Mucosa of descending colon (tissue), 3 donors: ENCODE results near the gene PRRT1B. TPM values are rescaled to one million over a fixed set of nuclear protein-coding genes. Genes with fewer than 3 reads are reported as not detected.

Experiments
- ATAC-seq: fragments of 200-7000 bp; cut with Tn5 transposase; one replicate; pipeline ENCODE4 v1.9.1; 2020; ENCODE audit warnings: mild to moderate bottlenecking, moderate library complexity
- DNase-seq, 3 donors: peaks; one replicate each; pipeline ENCODE4 v3.0.0-alpha.2; 2020
- H3K36me3 ChIP-seq: fragments of 200-600 bp; one replicate; pipeline ENCODE4 v1.8.0; 2021; ENCODE audit warnings: low read depth, mild to moderate bottlenecking
- H3K4me1 ChIP-seq: fragments of 200-600 bp; one replicate; pipeline ENCODE4 v1.8.0; 2021; ENCODE audit warnings: low read depth, mild to moderate bottlenecking
- H3K4me3 ChIP-seq: fragments of 200-600 bp; one replicate; pipeline ENCODE4 v1.8.0; 2021; ENCODE audit warnings: mild to moderate bottlenecking
- H3K9me3 ChIP-seq: fragments of 200-600 bp; one replicate; pipeline ENCODE4 v1.8.0; 2021; ENCODE audit warnings: mild to moderate bottlenecking
- CTCF ChIP-seq: fragments of 200-600 bp; IDR thresholded peaks from one replicate; pipeline ENCODE4 v1.8.0; 2022; ENCODE audit warnings: antibody characterized with exemption, mild to moderate bottlenecking
- intact Hi-C, 2 donors: fragments of 100-400 bp; cut with DNase I in 1 of 2; cut with micrococcal nuclease in 1 of 2; formaldehyde crosslinking; loops; one replicate each; pipeline versions ENCODE4 v1.11.0 to v1.11.1; 2022; cut with DNase I, micrococcal nuclease
- total RNA-seq, 3 donors: library from RNA; stranded (reverse); fragmentation: NEBNext Ultra II Directional in 2 of 3; extraction: Animal tissue kit (Norgen Biotek cat#: 25700) in 2 of 3; gene quantifications; one replicate each; pipeline versions ENCODE4 v1.2.1 to v1.2.4, GENCODE V29; 2021 to 2023
- donor health status: DM: no; HTN: no; CAD: no; lungs with moderate emphysema.
- donor health status: DM: no; HTN: no; CAD: no.
- donor health status: DM: no; HTN: yes; CAD: no.

Gene PRRT1B
- total RNA-seq, 3 donors from 2014 or later = 1.9 to 9.4 (median 2.9) TPM

- no peaks in the 10 kb centered on the region for H3K9me3 ChIP-seq
- H3K4me1 ChIP-seq = peaks cover 14% of the 10 kb centered on the region
- no peaks in the 10 kb centered on the region for H3K36me3 ChIP-seq
- intact Hi-C loops = no loop called here
- no peak for ATAC-seq
- TF ChIP-seq CTCF = no peak
- no peak for DNase-seq
- H3K4me3 ChIP-seq = no peak overlapping the region
Measured at GRCh38 chr9:131528886-131529505, 16.3 kb upstream of the PRRT1B start.

DNA sequence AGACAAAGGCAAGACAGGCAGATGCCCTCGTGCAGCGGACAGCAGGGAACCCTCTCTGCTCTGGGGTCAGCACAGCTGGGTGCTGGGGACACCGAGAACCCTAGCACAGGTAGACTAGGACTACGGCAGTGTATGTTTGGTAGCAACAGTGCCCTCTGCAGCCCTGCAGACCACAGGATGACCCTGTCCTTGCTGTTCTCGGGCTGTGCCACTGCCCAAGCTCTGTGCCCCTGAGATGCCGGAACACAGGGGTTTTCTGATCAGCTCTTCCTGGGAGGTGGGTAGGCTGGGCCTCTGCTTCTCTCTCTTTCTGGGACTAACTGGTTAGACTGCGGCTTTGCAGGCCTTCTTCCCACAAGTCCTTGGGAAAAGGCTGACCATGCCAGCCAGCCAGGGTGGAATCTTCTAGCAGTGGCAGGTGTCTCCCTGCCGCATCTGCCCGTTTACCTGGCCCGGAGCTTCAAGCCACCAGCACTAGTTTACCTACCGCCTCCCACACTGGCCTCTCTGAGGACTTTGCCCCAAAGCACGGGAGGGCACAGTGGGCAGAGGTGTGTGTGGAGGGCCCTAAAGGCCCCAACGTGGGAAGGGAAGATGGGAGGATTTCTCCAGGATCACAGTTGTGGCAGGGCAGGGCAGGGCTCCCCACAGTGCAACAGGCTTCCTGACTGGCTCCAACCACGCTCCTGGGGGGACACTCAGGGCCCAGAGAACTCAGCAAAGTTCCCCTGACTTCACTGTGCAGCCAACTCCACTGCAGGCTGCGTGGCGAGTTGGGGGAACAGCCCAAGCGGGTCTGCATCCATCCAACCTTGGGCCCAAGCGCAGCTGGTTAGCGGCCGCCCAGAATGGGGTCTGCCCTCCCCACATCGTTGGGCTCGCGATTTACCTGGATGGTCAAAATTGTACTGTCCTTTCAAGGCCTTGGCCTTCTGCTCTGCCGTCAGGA is 15.5 kb upstream of the PRRT1B start:
- peaks cover 14% of the 10 kb centered on the region for H3K4me1 ChIP-seq
- TF ChIP-seq CTCF = no peak
- DNase-seq (no peak), ATAC-seq (no peak)
- no peaks in the 10 kb centered on the region for H3K36me3 ChIP-seq
- peak overlapping the region; percentile 60 for H3K4me3 ChIP-seq
- intact Hi-C loops = no loop called here
- no peaks in the 10 kb centered on the region for H3K9me3 ChIP-seq

GRCh38 chr9:131530546-131530919 is 14.8 kb upstream of the PRRT1B start:
- ATAC-seq (peak; percentile 48), DNase-seq (peak in 2 of 3 donors; percentile 52 to 60)
- TF ChIP-seq CTCF = no peak
- H3K4me3 ChIP-seq = peak overlapping the region; percentile 60
- intact Hi-C loops = no loop called here
- H3K36me3 ChIP-seq = no peaks in the 10 kb centered on the region
- H3K9me3 ChIP-seq = no peaks in the 10 kb centered on the region
- peaks cover 14% of the 10 kb centered on the region for H3K4me1 ChIP-seq

- peak; percentile 98 for ATAC-seq
- intact Hi-C loops = no loop called here
- peak; percentile 68 to 84 (median 82) for DNase-seq
Measured at GRCh38 chr9:131530920-131531832, 14.1 kb upstream of the PRRT1B start, which contains the start of gene UCK1. Gene UCK1 (minus strand): TSS chr9:131531263. CDS start chr9:131531174, 89 bp downstream.

More at GRCh38 chr9:131530920-131531832, 14.1 kb upstream of the PRRT1B start, which contains the start of gene UCK1:
- TF ChIP-seq CTCF = no peak
- H3K9me3 ChIP-seq = no peaks in the 10 kb centered on the region
- peak within 1 kb of the TSS; percentile 60 for H3K4me3 ChIP-seq
- H3K36me3 ChIP-seq = no peaks in the 10 kb centered on the region
- H3K4me1 ChIP-seq = peaks cover 14% of the 10 kb centered on the region
